Common myeloid progenitor, CD34-positive (primary cell): Measurements from ENCODE around the gene USP35.

Experiments
- CTCF ChIA-PET: fragments of 350-600 bp; sonication (Branson Sonifier 250); formaldehyde crosslinking; loops from one replicate; lab custom pipeline; 2021; ENCODE audit warnings: antibody characterized with exemption; lab: Charles Lee
- POLR2A ChIA-PET: fragments of 350-600 bp; sonication (Branson Sonifier 250); formaldehyde crosslinking; loops from one replicate; lab custom pipeline; 2021; ENCODE audit warnings: antibody characterized with exemption; lab: Charles Lee
- DNase-seq, 3 donors: peaks; one replicate each; pipeline versions ENCODE4 v3.0.0 to v3.0.0-alpha.2; 2013
- H3K27ac ChIP-seq, 2 experiments: 1 replicate in 1 of 2; 2 replicates in 1 of 2; pipeline ENCODE4 v1.7.0; 2013; ENCODE audit warnings: inconsistent platforms in 2 of 2, low read length in 2 of 2, mild to moderate bottlenecking in 2 of 2, low read depth in 1 of 2, moderate library complexity in 1 of 2; ENCODE audit not compliant: severe bottlenecking in 2 of 2, insufficient read depth in 1 of 2, poor library complexity in 1 of 2
- H3K27me3 ChIP-seq, 5 experiments: replicated peaks in 2 of 5; 1 replicate in 3 of 5; 2 replicates in 2 of 5; pipeline versions ENCODE4 v1.6.1 to v1.7.0; 2013; ENCODE audit warnings: low read length in 4 of 5, mild to moderate bottlenecking in 2 of 5, moderate library complexity in 2 of 5, inconsistent platforms in 1 of 5; ENCODE audit not compliant: insufficient read depth in 5 of 5, control insufficient read depth in 4 of 5
- H3K36me3 ChIP-seq, 4 experiments: 1 replicate in 2 of 4; 2 replicates in 2 of 4; pipeline versions ENCODE4 v1.6.1 to v1.7.0; 2013; ENCODE audit warnings: low read length in 3 of 4, control low read depth in 1 of 4, mild to moderate bottlenecking in 1 of 4; ENCODE audit not compliant: control insufficient read depth in 4 of 4, insufficient read depth in 4 of 4
- H3K4me1 ChIP-seq, 4 experiments: 1 replicate in 3 of 4; 2 replicates in 1 of 4; pipeline versions ENCODE4 v1.6.1 to v1.7.1; 2013; ENCODE audit warnings: low read length in 3 of 4, mild to moderate bottlenecking in 3 of 4, control low read depth in 1 of 4, inconsistent platforms in 1 of 4, moderate library complexity in 1 of 4; ENCODE audit not compliant: control insufficient read depth in 4 of 4, insufficient read depth in 4 of 4; ENCODE audit errors: control extremely low read depth in 1 of 4
- H3K4me3 ChIP-seq, 7 experiments: 1 replicate in 4 of 7; 2 replicates in 3 of 7; pipeline versions ENCODE4 v1.5.1 to v1.7.0; 2013; ENCODE audit warnings: mild to moderate bottlenecking in 7 of 7, low read length in 6 of 7, moderate library complexity in 6 of 7, inconsistent platforms in 2 of 7, low read depth in 2 of 7, control low read depth in 1 of 7; ENCODE audit not compliant: insufficient read depth in 4 of 7, control insufficient read depth in 1 of 7; ENCODE audit errors: extremely low read depth in 1 of 7
- H3K9me3 ChIP-seq, 5 experiments: 1 replicate in 4 of 5; 2 replicates in 1 of 5; pipeline versions ENCODE4 v1.6.1 to v1.7.1; 2013; ENCODE audit warnings: low read length in 4 of 5, mild to moderate bottlenecking in 2 of 5, inconsistent platforms in 1 of 5, low read depth in 1 of 5, moderate library complexity in 1 of 5; ENCODE audit not compliant: control insufficient read depth in 4 of 5, insufficient read depth in 2 of 5; ENCODE audit errors: control extremely low read depth in 1 of 5
- WGBS: methylation state at CpG from one replicate; pipeline ENCODE4 v1.1.5; 2013; ENCODE audit not compliant: insufficient coverage; 5-methylcytosine and 5-hydroxymethylcytosine counted together

USP35 gene

DNA sequence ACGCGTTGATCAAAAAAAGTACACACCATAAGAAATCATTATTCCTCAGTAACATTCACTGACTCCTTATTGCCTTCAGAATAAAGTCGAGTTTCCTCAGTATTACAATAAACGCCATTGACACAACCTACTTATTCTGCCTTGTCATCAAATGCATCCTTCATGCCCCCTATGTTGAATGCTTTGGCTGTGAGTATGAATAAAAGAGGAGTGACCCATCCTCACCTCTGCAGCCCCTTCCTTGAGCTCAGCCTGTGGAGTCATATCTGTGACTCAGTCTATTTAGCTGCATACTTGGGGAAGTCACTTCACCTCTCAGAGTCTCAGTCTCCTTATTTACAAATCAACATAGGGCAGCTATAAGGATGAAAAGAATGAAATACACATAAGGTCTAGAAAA lies 65.1 kb downstream of the USP35 start:
- H3K4me3 ChIP-seq: no peak overlapping the region
- CTCF ChIA-PET: no interaction called here
- peaks cover 0 to 12% (median 9%) of the 10 kb centered on the region in 4 experiments for H3K4me1 ChIP-seq
- WGBS: 94% methylated on average over 2 of the region's 4 CpGs
- peaks cover 5 to 19% (median 13%) of the 10 kb centered on the region in 4 experiments for H3K36me3 ChIP-seq
- POLR2A ChIA-PET: no interaction called here
- DNase-seq: no peak
- H3K9me3 ChIP-seq: no peaks in the 10 kb centered on the region
- H3K27me3 ChIP-seq: no peaks in the 10 kb centered on the region
- no peak overlapping the region for H3K27ac ChIP-seq

DNA sequence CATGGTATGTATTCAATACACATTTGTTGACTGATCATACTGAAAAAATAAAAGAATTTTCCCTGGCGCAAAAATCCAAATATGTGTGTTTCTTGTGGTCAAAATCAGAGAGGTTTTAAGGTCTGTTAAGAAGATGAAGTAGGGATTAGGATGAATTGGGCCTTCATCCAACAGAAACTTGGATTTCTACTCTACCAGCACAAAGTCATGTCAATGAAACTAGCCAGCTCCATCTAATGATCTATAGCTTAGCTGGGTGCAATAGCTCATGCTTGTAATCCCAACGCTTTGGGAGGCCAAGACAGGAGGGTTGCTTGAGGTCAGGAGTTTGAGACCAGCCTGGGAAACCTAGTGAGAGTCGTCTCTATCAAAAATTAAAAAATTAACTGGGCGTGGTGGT lies 65.5 kb downstream of the USP35 start:
- Histone ChIP-seq H3K36me3 (peaks cover 3 to 14% (median 11%) of the 10 kb centered on the region in 4 experiments), H3K4me1 (peaks cover 0 to 12% (median 9%) of the 10 kb centered on the region in 4 experiments), H3K4me3 (no peak overlapping the region), H3K27me3 (no peaks in the 10 kb centered on the region), H3K27ac (no peak overlapping the region), H3K9me3 (no peaks in the 10 kb centered on the region)
- WGBS: 100% methylated on average over 4 of the region's 4 CpGs
- POLR2A ChIA-PET: no interaction called here
- CTCF ChIA-PET: interaction anchor here (1.2 kb wide), 1 partner anchor 15 kb away, joined by 3 read pairs; no protein-coding TSS in a partner anchor
- no peak for DNase-seq

DNA sequence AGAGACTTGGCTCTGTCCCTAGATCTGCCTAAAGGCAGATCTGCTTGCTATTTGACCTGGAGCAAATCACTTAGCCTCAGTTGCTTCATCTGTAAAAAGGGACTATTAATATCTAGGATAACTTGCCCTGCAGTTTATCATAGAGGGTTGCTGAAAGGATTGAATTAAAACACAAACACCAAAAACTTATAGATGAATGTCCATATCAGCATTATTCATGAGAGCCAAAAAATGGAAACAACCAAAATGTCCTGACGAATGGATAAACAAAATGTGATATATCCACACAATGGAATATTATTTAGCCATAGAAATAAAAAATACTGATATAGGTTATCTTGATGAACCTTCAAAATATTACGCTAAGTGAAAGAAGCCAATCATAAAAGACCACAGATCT lies 67.2 kb downstream of the USP35 start:
- POLR2A ChIA-PET: no interaction called here
- no peak overlapping the region for H3K4me3 ChIP-seq
- H3K36me3 ChIP-seq: peaks cover 0 to 3% (median 0%) of the 10 kb centered on the region in 4 experiments
- no CpG with 5 or more reads among the region's 2 CpGs for WGBS
- H3K4me1 ChIP-seq: peaks cover 0 to 12% (median 9%) of the 10 kb centered on the region in 4 experiments
- H3K27ac ChIP-seq: no peak overlapping the region
- no peaks in the 10 kb centered on the region for H3K9me3 ChIP-seq
- CTCF ChIA-PET: interaction anchor here (0.6 to 0.9 kb wide), 2 partner anchors 15 to 182 kb away, joined by 3 read pairs; no protein-coding TSS in a partner anchor
- no peak for DNase-seq
- no peaks in the 10 kb centered on the region for H3K27me3 ChIP-seq

DNA sequence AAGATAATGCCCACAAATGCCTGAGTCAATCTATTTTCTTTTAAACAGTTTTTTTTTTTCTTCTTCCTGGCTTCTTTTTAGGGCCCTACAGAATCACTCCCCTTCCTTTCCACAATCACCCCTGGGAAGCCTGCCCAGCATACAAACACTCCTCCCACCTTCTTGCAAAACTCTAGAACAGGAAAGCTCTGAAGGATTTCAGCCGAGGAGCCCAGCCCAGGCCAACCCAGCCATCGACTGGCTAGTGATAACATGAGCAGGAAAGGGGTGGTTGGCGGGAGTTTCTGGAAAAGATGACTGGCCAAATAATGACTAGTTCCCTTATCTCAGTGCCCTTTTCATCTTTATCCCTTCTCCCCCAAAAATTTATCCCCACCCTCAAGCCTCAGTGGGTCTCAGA lies 68.2 kb downstream of the USP35 start:
- peaks cover 0 to 3% (median 0%) of the 10 kb centered on the region in 4 experiments for H3K36me3 ChIP-seq
- 0% methylated on average over 2 of the region's 3 CpGs for WGBS
- H3K9me3 ChIP-seq: no peaks in the 10 kb centered on the region
- POLR2A ChIA-PET: no interaction called here
- H3K4me3 ChIP-seq: no peak overlapping the region
- peaks cover 0 to 12% (median 9%) of the 10 kb centered on the region in 4 experiments for H3K4me1 ChIP-seq
- no peaks in the 10 kb centered on the region for H3K27me3 ChIP-seq
- CTCF ChIA-PET: interaction anchor here (0.6 to 1.1 kb wide), 5 partner anchors 14 to 171 kb away, joined by 3 to 4 read pairs (median 3); no protein-coding TSS in a partner anchor
- peak overlapping the region in 1 of 2 experiments; percentile 17 for H3K27ac ChIP-seq
- DNase-seq: peak in 2 of 3 donors; percentile 17 to 26

DNA sequence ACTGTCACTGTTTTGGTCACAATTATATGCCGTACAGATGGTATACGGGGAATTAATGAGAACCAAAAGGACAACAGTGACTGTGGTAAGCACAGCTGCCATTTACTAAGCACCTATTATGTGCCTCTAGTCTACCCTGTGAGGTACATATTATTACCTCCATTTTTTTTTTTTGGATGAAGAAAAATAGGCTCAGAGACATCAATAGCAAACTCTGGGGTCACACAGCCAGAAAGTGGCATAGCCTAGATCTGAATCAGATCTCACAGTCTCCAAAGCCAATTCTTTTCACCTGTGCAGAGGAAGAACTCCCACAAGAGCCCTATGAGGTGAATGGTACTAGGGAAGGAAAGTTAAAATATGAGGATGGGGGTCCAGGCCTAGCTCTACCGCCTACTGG lies 68.9 kb downstream of the USP35 start:
- H3K9me3 ChIP-seq: no peaks in the 10 kb centered on the region
- H3K27ac ChIP-seq: no peak overlapping the region
- no CpG with 5 or more reads among the region's 3 CpGs for WGBS
- peaks cover 0 to 3% (median 0%) of the 10 kb centered on the region in 4 experiments for H3K36me3 ChIP-seq
- DNase-seq: no peak
- H3K27me3 ChIP-seq: no peaks in the 10 kb centered on the region
- ChIA-PET POLR2A (no interaction called here), CTCF (interaction anchor here (0.7 to 1.1 kb wide), 3 partner anchors 13 to 29 kb away, joined by 3 to 4 read pairs (median 3); no protein-coding TSS in a partner anchor)
- H3K4me1 ChIP-seq: peaks cover 0 to 12% (median 9%) of the 10 kb centered on the region in 4 experiments
- no peak overlapping the region for H3K4me3 ChIP-seq

DNA sequence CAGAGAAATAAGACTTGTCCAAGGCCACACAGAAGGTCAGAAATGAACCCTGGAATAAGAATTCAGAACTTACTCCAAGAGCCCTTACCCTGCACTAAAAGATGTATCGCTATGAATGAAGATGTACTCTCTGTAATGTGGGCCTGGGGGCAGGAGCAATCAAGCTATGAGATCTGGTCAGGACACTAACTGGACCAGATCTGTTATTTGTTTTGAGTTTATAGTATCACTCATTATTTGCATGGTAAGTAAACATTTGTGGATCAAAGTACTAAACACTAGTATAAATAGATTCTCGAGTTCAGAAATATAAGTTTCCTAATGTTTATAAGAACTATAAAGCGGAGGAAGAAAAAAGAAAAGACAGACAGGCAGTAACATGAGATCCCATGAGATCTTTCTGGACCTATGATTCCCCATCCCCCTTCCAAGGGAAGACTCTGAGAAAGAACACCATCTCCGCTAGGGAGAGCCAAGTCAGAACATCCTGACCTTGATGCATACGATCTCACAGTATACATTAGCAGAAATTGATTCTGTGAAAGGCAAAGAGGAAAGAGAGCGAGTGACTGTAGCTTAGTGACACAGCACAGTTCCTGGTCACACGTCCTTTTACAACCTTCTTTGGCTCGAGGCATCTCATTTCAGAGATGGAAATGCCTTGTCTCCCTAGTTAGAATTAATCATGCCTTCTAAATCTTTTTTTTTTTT lies 71.2 kb downstream of the USP35 start:
- 92% methylated on average over 3 of the region's 8 CpGs for WGBS
- no peak overlapping the region for H3K27ac ChIP-seq

DNA sequence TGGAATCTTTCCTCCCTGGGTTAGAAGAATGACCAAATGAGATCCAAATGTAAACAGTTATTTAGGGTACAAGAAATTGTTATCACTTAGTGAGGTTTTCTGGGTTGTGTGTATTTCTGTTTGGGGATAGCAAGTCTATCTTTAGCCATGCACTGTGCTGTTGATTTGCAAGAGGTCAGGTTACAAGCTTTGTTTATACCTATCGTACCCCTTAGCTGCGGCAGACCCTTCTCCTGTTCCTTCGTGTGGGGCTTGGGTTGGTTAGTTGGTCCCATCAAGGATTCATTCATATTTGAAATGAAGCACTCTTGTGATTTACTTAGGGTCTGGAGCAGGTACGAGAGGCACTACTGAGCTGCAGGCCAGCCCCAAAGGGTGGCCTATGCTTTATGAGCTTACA lies 72.6 kb downstream of the USP35 start:
- Histone ChIP-seq H3K4me1 (peaks cover 0 to 11% (median 8%) of the 10 kb centered on the region in 4 experiments), H3K27ac (no peak overlapping the region), H3K36me3 (peaks cover 0 to 2% (median 0%) of the 10 kb centered on the region in 4 experiments), H3K27me3 (no peaks in the 10 kb centered on the region), H3K4me3 (no peak overlapping the region), H3K9me3 (no peaks in the 10 kb centered on the region)
- ChIA-PET CTCF (interaction anchor here (0.8 to 1.8 kb wide), 6 partner anchors 9 to 33 kb away, joined by 3 to 7 read pairs (median 4); no protein-coding TSS in a partner anchor), POLR2A (no interaction called here)
- 98% methylated on average over 4 of the region's 4 CpGs for WGBS
- no peak for DNase-seq

More for the DNA sequence above, 71.2 kb downstream of the USP35 start:
- CTCF ChIA-PET: interaction anchor here (1.8 kb wide), 1 partner anchor 11 kb away, joined by 7 read pairs; no protein-coding TSS in a partner anchor
- no peaks in the 10 kb centered on the region for H3K9me3 ChIP-seq
- no peaks in the 10 kb centered on the region for H3K27me3 ChIP-seq
- no peak for DNase-seq
- POLR2A ChIA-PET: no interaction called here
- H3K4me3 ChIP-seq: no peak overlapping the region
- H3K36me3 ChIP-seq: peaks cover 0 to 2% (median 0%) of the 10 kb centered on the region in 4 experiments
- peaks cover 0 to 12% (median 9%) of the 10 kb centered on the region in 4 experiments for H3K4me1 ChIP-seq
